SK-N-SH (cell line): ENCODE measurements around the gene USB1. TPM values are rescaled to one million over a fixed set of nuclear protein-coding genes. Genes with fewer than 3 reads are reported as not detected.

ENCODE experiments used
- CTCF ChIA-PET: fragments of 300-600, 350-600 bp; formaldehyde crosslinking; extraction: SDS; loops from one replicate; lab custom pipeline; 2021; lab: Yijun Ruan, JAX
- POLR2A ChIA-PET: fragments of 350-600 bp; sonication (Branson Sonifier 250); formaldehyde crosslinking; extraction: SDS; loops from one replicate; lab custom pipeline; 2020; ENCODE audit warnings: antibody characterized with exemption, inconsistent platforms; lab: Yijun Ruan, JAX
- DNase-seq: peaks from one replicate; pipeline ENCODE4 v3.0.0; 2012
- H2AFZ ChIP-seq: fragments of 200-600 bp; sonication (generic); 2 replicates; pipeline ENCODE4 v1.8.1; 2016; ENCODE audit warnings: antibody characterized with exemption, mild to moderate bottlenecking, low read depth
- H3F3A ChIP-seq: fragments of 200-600 bp; sonication (generic); replicated peaks from 2 replicates; pipeline ENCODE3; 2016; ENCODE audit warnings: antibody characterized with exemption, mild to moderate bottlenecking; ENCODE audit not compliant: insufficient read depth
- H3K27ac ChIP-seq, 2 experiments: fragments of 200-500 bp in 1 of 2; fragments of 200-600 bp in 1 of 2; sonication (Bioruptor generic) in 1 of 2; sonication (generic), shearing (Covaris generic) in 1 of 2; 2 replicates each; pipeline versions ENCODE4 v1.5.1 to v1.6.1; 2014 to 2016; ENCODE audit warnings: low read depth in 2 of 2, inconsistent platforms in 1 of 2, low read length in 1 of 2, mild to moderate bottlenecking in 1 of 2, mixed read lengths in 1 of 2
- H3K27me3 ChIP-seq: fragments of 200-600 bp; sonication (generic), shearing (Covaris generic); 2 replicates; pipeline ENCODE4 v1.6.1; 2016; ENCODE audit warnings: mixed run types; ENCODE audit not compliant: insufficient read depth
- H3K36me3 ChIP-seq, 2 experiments: fragments of 200-500 bp in 1 of 2; fragments of 200-600 bp in 1 of 2; sonication (Bioruptor generic) in 1 of 2; sonication (generic) in 1 of 2; replicated peaks in 1 of 2; 2 replicates each; pipeline versions ENCODE3 to v1.5.1; 2014 to 2016; ENCODE audit warnings: low read length in 1 of 2, mild to moderate bottlenecking in 1 of 2; ENCODE audit not compliant: insufficient read depth in 2 of 2, control insufficient read depth in 1 of 2
- H3K4me1 ChIP-seq, 2 experiments: fragments of 200-500 bp in 1 of 2; fragments of 200-600 bp in 1 of 2; sonication (Bioruptor generic) in 1 of 2; sonication (generic), shearing (Covaris generic) in 1 of 2; 2 replicates each; pipeline versions ENCODE4 v1.5.1 to v1.6.1; 2014 to 2016; ENCODE audit warnings: low read depth in 1 of 2, low read length in 1 of 2, mixed run types in 1 of 2; ENCODE audit not compliant: insufficient read depth in 2 of 2, control insufficient read depth in 1 of 2
- H3K4me2 ChIP-seq: fragments of 200-600 bp; sonication (generic), shearing (Covaris generic); 2 replicates; pipeline ENCODE4 v1.6.1; 2017; ENCODE audit warnings: mixed run types
- H3K4me3 ChIP-seq, 2 experiments: fragments of 200-500 bp in 1 of 2; fragments of 200-600 bp in 1 of 2; sonication (Bioruptor generic) in 1 of 2; sonication (generic), shearing (Covaris generic) in 1 of 2; 2 replicates each; pipeline versions ENCODE4 v1.5.1 to v1.8.1; 2014 to 2016; ENCODE audit warnings: low read depth in 2 of 2, inconsistent platforms in 1 of 2, low read length in 1 of 2, mild to moderate bottlenecking in 1 of 2, mixed read lengths in 1 of 2, moderate library complexity in 1 of 2
- H3K79me2 ChIP-seq: fragments of 200-600 bp; sonication (generic); 2 replicates; pipeline ENCODE4 v1.8.1; 2017; ENCODE audit warnings: mild to moderate bottlenecking; ENCODE audit not compliant: insufficient read depth
- H3K9ac ChIP-seq: fragments of 200-600 bp; sonication (generic); 2 replicates; pipeline ENCODE4 v1.6.1; 2017; ENCODE audit warnings: mixed run types
- H3K9me2 ChIP-seq: fragments of 200-600 bp; sonication (generic); 2 replicates; pipeline ENCODE4 v1.6.1; 2017; ENCODE audit warnings: mixed run types
- H3K9me3 ChIP-seq: fragments of 200-600 bp; sonication (generic); 2 replicates; pipeline ENCODE4 v1.6.1; 2017; ENCODE audit warnings: mixed run types, mild to moderate bottlenecking, moderate library complexity
- H4K20me1 ChIP-seq: fragments of 200-600 bp; sonication (generic); 2 replicates; pipeline ENCODE4 v1.6.1; 2017; ENCODE audit warnings: mild to moderate bottlenecking, mixed run types; ENCODE audit not compliant: insufficient read depth
- CHD2 ChIP-seq: fragments of 150-350 bp; IDR thresholded peaks from 2 replicates; pipeline ENCODE4 v1.6.1; 2018; ENCODE audit warnings: low read length; ENCODE audit not compliant: partially characterized antibody
- FOXM1 ChIP-seq: IDR thresholded peaks from 2 replicates; pipeline ENCODE4 v1.4.0; 2012; ENCODE audit warnings: low read depth, mild to moderate bottlenecking
- MAX ChIP-seq: IDR thresholded peaks from 2 replicates; pipeline ENCODE4 v1.4.0; 2012; ENCODE audit warnings: low read depth
- MEF2A ChIP-seq: IDR thresholded peaks from 2 replicates; pipeline ENCODE4 v1.4.0; 2012; ENCODE audit warnings: low read depth, borderline replicate concordance
- MXI1 ChIP-seq: IDR thresholded peaks from 2 replicates; pipeline ENCODE4 v1.6.1; 2012; ENCODE audit warnings: mild to moderate bottlenecking, low read depth, low read length, improper control_type of control experiment
- NFIC ChIP-seq: IDR thresholded peaks from 2 replicates; pipeline ENCODE4 v1.4.0; 2012; ENCODE audit warnings: borderline replicate concordance
- NRF1 ChIP-seq: IDR thresholded peaks from 2 replicates; pipeline ENCODE4 v1.6.1; 2012; ENCODE audit warnings: low read depth, mild to moderate bottlenecking, low read length
- PBX3 ChIP-seq: IDR thresholded peaks from 2 replicates; pipeline ENCODE4; 2012
- RCOR1 ChIP-seq: fragments of 150-350 bp; IDR thresholded peaks from 2 replicates; pipeline ENCODE4 v1.6.1; 2017; ENCODE audit warnings: antibody characterized with exemption, low read length
- RFX5 ChIP-seq: IDR thresholded peaks from 2 replicates; pipeline ENCODE4 v1.6.1; 2012; ENCODE audit warnings: mild to moderate bottlenecking, improper control_type of control experiment, low read length
- RXRA ChIP-seq: IDR thresholded peaks from 2 replicates; pipeline ENCODE4 v1.4.0; 2012; ENCODE audit warnings: low read depth, mild to moderate bottlenecking, borderline replicate concordance
- SIN3A ChIP-seq: IDR thresholded peaks from 2 replicates; pipeline ENCODE4 v1.6.1; 2012; ENCODE audit warnings: low read depth, mild to moderate bottlenecking, low read length, moderate library complexity, borderline replicate concordance
- SMC3 ChIP-seq: IDR thresholded peaks from 2 replicates; pipeline ENCODE4 v1.6.1; 2012; ENCODE audit warnings: low read depth, low read length, improper control_type of control experiment
- TAF1 ChIP-seq: IDR thresholded peaks from 2 replicates; pipeline ENCODE4 v1.6.1; 2012; ENCODE audit warnings: low read depth, mild to moderate bottlenecking, low read length, moderate library complexity, borderline replicate concordance
- TEAD4 ChIP-seq: IDR thresholded peaks from 2 replicates; pipeline ENCODE4 v1.4.0; 2012; ENCODE audit warnings: mild to moderate bottlenecking, borderline replicate concordance; ENCODE audit not compliant: insufficient read depth
- USF2 ChIP-seq: fragments of 150-350 bp; IDR thresholded peaks from 2 replicates; pipeline ENCODE4 v1.6.1; 2017; ENCODE audit warnings: antibody characterized with exemption, low read length, low read depth, borderline replicate concordance
- YY1 ChIP-seq: IDR thresholded peaks from 2 replicates; pipeline ENCODE4 v1.4.0; 2012; ENCODE audit warnings: low read depth, mild to moderate bottlenecking
- WGBS: methylation state at CpG from one replicate; pipeline ENCODE4 v1.1.6; 2017; ENCODE audit warnings: low lambda C conversion rate; 5-methylcytosine and 5-hydroxymethylcytosine counted together
- polyA plus RNA-seq, 3 experiments: library from polyadenylated mRNA; depleted of rRNA; stranded (reverse); fragments of >200 nt; gene quantifications; 2 replicates each; pipeline ENCODE4 v1.2.3, GENCODE V29; 2012
- TF ChIP-seq, protein P1 (sequence below): fragments of 150-350 bp; IDR thresholded peaks from 2 replicates; pipeline ENCODE4 v1.6.1; 2016; ENCODE audit warnings: mild to moderate bottlenecking, low read depth, low read length
- TF ChIP-seq, protein P2 (sequence below): IDR thresholded peaks from 2 replicates; pipeline ENCODE4 v1.6.1; 2012; ENCODE audit warnings: mild to moderate bottlenecking, low read depth, low read length, moderate library complexity
- TF ChIP-seq, protein P3 (sequence below): fragments of 200-600 bp; sonication (generic); IDR thresholded peaks from 2 replicates; pipeline ENCODE4 v1.6.1; 2017; ENCODE audit warnings: antibody characterized with exemption, mild to moderate bottlenecking, moderate library complexity

Gene USB1
- polyA plus RNA-seq, 1 of the 3 experiments (the other 2 are of a cell fraction) = 94.1 TPM

GRCh38 chr16:57958544-57958943 is 42.7 kb upstream of the USB1 start:
- DNase-seq = no peak
- H3K27me3 ChIP-seq = peaks cover 8% of the 10 kb centered on the region; the same call in 1 of the 2 replicates
- CTCF ChIA-PET = interaction anchor here (1.1 kb wide), 2 partner anchors 43 to 59 kb away, joined by 3 to 4 read pairs; partner anchors contain the start of gene USB1
- H3K4me2 ChIP-seq = no peak overlapping the region
- no peak overlapping the region for H3K27ac ChIP-seq
- H3K9me2 ChIP-seq = no peaks in the 10 kb centered on the region
- TF ChIP-seq MEF2A = no peak
- TF ChIP-seq, protein P1, sequence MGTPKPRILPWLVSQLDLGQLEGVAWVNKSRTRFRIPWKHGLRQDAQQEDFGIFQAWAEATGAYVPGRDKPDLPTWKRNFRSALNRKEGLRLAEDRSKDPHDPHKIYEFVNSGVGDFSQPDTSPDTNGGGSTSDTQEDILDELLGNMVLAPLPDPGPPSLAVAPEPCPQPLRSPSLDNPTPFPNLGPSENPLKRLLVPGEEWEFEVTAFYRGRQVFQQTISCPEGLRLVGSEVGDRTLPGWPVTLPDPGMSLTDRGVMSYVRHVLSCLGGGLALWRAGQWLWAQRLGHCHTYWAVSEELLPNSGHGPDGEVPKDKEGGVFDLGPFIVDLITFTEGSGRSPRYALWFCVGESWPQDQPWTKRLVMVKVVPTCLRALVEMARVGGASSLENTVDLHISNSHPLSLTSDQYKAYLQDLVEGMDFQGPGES = no peak
- no peak for TF ChIP-seq NRF1
- TF ChIP-seq PBX3 = no peak
- TF ChIP-seq FOXM1 = no peak
- TF ChIP-seq, protein P2, sequence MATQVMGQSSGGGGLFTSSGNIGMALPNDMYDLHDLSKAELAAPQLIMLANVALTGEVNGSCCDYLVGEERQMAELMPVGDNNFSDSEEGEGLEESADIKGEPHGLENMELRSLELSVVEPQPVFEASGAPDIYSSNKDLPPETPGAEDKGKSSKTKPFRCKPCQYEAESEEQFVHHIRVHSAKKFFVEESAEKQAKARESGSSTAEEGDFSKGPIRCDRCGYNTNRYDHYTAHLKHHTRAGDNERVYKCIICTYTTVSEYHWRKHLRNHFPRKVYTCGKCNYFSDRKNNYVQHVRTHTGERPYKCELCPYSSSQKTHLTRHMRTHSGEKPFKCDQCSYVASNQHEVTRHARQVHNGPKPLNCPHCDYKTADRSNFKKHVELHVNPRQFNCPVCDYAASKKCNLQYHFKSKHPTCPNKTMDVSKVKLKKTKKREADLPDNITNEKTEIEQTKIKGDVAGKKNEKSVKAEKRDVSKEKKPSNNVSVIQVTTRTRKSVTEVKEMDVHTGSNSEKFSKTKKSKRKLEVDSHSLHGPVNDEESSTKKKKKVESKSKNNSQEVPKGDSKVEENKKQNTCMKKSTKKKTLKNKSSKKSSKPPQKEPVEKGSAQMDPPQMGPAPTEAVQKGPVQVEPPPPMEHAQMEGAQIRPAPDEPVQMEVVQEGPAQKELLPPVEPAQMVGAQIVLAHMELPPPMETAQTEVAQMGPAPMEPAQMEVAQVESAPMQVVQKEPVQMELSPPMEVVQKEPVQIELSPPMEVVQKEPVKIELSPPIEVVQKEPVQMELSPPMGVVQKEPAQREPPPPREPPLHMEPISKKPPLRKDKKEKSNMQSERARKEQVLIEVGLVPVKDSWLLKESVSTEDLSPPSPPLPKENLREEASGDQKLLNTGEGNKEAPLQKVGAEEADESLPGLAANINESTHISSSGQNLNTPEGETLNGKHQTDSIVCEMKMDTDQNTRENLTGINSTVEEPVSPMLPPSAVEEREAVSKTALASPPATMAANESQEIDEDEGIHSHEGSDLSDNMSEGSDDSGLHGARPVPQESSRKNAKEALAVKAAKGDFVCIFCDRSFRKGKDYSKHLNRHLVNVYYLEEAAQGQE = no peak
- no peak for TF ChIP-seq TEAD4
- TF ChIP-seq MAX = no peak
- TF ChIP-seq, protein P3, sequence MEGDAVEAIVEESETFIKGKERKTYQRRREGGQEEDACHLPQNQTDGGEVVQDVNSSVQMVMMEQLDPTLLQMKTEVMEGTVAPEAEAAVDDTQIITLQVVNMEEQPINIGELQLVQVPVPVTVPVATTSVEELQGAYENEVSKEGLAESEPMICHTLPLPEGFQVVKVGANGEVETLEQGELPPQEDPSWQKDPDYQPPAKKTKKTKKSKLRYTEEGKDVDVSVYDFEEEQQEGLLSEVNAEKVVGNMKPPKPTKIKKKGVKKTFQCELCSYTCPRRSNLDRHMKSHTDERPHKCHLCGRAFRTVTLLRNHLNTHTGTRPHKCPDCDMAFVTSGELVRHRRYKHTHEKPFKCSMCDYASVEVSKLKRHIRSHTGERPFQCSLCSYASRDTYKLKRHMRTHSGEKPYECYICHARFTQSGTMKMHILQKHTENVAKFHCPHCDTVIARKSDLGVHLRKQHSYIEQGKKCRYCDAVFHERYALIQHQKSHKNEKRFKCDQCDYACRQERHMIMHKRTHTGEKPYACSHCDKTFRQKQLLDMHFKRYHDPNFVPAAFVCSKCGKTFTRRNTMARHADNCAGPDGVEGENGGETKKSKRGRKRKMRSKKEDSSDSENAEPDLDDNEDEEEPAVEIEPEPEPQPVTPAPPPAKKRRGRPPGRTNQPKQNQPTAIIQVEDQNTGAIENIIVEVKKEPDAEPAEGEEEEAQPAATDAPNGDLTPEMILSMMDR = no peak
- TF ChIP-seq RFX5 = no peak
- no peak for TF ChIP-seq SIN3A
- TF ChIP-seq USF2 = no peak
- TF ChIP-seq SMC3 = no peak
- no peak for TF ChIP-seq TAF1
- no peak for TF ChIP-seq YY1
- no peak for TF ChIP-seq NFIC
- no peak for TF ChIP-seq RXRA
- TF ChIP-seq RCOR1 = no peak
- TF ChIP-seq CHD2 = no peak
- TF ChIP-seq MXI1 = no peak
- no peak overlapping the region for H3K4me3 ChIP-seq
- no peaks in the 10 kb centered on the region for H4K20me1 ChIP-seq
- no peaks in the 10 kb centered on the region for H3F3A ChIP-seq
- no peaks in the 10 kb centered on the region for H3K36me3 ChIP-seq
- POLR2A ChIA-PET = no interaction called here
- H3K79me2 ChIP-seq = no peaks in the 10 kb centered on the region
- H3K9me3 ChIP-seq = no peaks in the 10 kb centered on the region
- H2AFZ ChIP-seq = no peak overlapping the region
- H3K9ac ChIP-seq = no peak overlapping the region
- H3K4me1 ChIP-seq = no peaks in the 10 kb centered on the region; a peak in 1 of 4 replicates
- WGBS = 66% methylated on average over 6 of the region's 6 CpGs
